Measurements from ENCODE around the gene NIPAL1.

The NIPAL1 gene

GRCh38 chr4:48043504-48043903 lies 26.9 kb downstream of the NIPAL1 start:
- no peak for TF ChIP-seq CTCF (IDR thresholded peaks at IDR 0.05)
- H3K4me3 ChIP-seq = no peak overlapping the region
- no peak overlapping the region for H3K27ac ChIP-seq

GRCh38 chr4:48044298-48044697 lies 27.7 kb downstream of the NIPAL1 start:
- no peak for TF ChIP-seq CTCF (IDR thresholded peaks at IDR 0.05)
- no peak for DNase-seq (ENCODE audit: low spot score)
- Histone ChIP-seq H3K4me3 (no peak overlapping the region), H3K27ac (no peak overlapping the region)

More at GRCh38 chr4:48043504-48043903, 26.9 kb downstream of the NIPAL1 start:
- DNase-seq (ENCODE audit: low spot score) = no peak

- no peak for TF ChIP-seq CTCF (IDR thresholded peaks at IDR 0.05)
Observed at GRCh38 chr4:48046059-48046458, 29.5 kb downstream of the NIPAL1 start.

GRCh38 chr4:48047421-48047844 lies 30.9 kb downstream of the NIPAL1 start:
- no peak for TF ChIP-seq CTCF (IDR thresholded peaks at IDR 0.05)
- H3K4me3 ChIP-seq = no peak overlapping the region
- no peak for DNase-seq (ENCODE audit: low spot score)
- H3K27ac ChIP-seq = no peak overlapping the region

More at GRCh38 chr4:48046059-48046458, 29.5 kb downstream of the NIPAL1 start:
- H3K4me3 ChIP-seq = no peak overlapping the region
- H3K27ac ChIP-seq = no peak overlapping the region
- no peak for DNase-seq (ENCODE audit: low spot score)

- H3K27ac ChIP-seq = no peak overlapping the region
- TF ChIP-seq CTCF (IDR thresholded peaks at IDR 0.05) = no peak
- no peak overlapping the region for H3K4me3 ChIP-seq
- DNase-seq (ENCODE audit: low spot score) = no peak
Observed at GRCh38 chr4:48047896-48048295, 31.3 kb downstream of the NIPAL1 start.

- Histone ChIP-seq H3K27ac (no peak overlapping the region), H3K4me3 (no peak overlapping the region)
- no peak for TF ChIP-seq CTCF (IDR thresholded peaks at IDR 0.05)
- DNase-seq (ENCODE audit: low spot score) = no peak
Observed at GRCh38 chr4:48049483-48049882, 32.9 kb downstream of the NIPAL1 start.

- no peak overlapping the region for H3K27ac ChIP-seq
- no peak for DNase-seq (ENCODE audit: low spot score)
- no peak overlapping the region for H3K4me3 ChIP-seq
- no peak for TF ChIP-seq CTCF (IDR thresholded peaks at IDR 0.05)
Observed at GRCh38 chr4:48051078-48051477, 34.5 kb downstream of the NIPAL1 start.

Data from coronary artery (tissue), 2 donors.